SK-N-SH (cell line): ENCODE data around the gene AGBL4. TPM values are rescaled to one million over a fixed set of nuclear protein-coding genes. Genes with fewer than 3 reads are reported as not detected.
"Not testable (repeated sequence)": the region's sequence is repeated elsewhere in the genome, so short reads cannot be mapped to it uniquely, and the experiment has no call there.

Source experiments
- CTCF ChIA-PET: fragments of 300-600, 350-600 bp; formaldehyde crosslinking; extraction: SDS; loops from one replicate; lab custom pipeline; 2021; lab: Yijun Ruan, JAX
- POLR2A ChIA-PET: fragments of 350-600 bp; sonication (Branson Sonifier 250); formaldehyde crosslinking; extraction: SDS; loops from one replicate; lab custom pipeline; 2020; ENCODE audit warnings: antibody characterized with exemption, inconsistent platforms; lab: Yijun Ruan, JAX
- DNase-seq: peaks from one replicate; pipeline ENCODE4 v3.0.0; 2012
- H2AFZ ChIP-seq: fragments of 200-600 bp; sonication (generic); 2 replicates; pipeline ENCODE4 v1.8.1; 2016; ENCODE audit warnings: antibody characterized with exemption, mild to moderate bottlenecking, low read depth
- H3F3A ChIP-seq: fragments of 200-600 bp; sonication (generic); replicated peaks from 2 replicates; pipeline ENCODE3; 2016; ENCODE audit warnings: antibody characterized with exemption, mild to moderate bottlenecking; ENCODE audit not compliant: insufficient read depth
- H3K27ac ChIP-seq, 2 experiments: fragments of 200-500 bp in 1 of 2; fragments of 200-600 bp in 1 of 2; sonication (Bioruptor generic) in 1 of 2; sonication (generic), shearing (Covaris generic) in 1 of 2; 2 replicates each; pipeline versions ENCODE4 v1.5.1 to v1.6.1; 2014 to 2016; ENCODE audit warnings: low read depth in 2 of 2, inconsistent platforms in 1 of 2, low read length in 1 of 2, mild to moderate bottlenecking in 1 of 2, mixed read lengths in 1 of 2
- H3K27me3 ChIP-seq: fragments of 200-600 bp; sonication (generic), shearing (Covaris generic); 2 replicates; pipeline ENCODE4 v1.6.1; 2016; ENCODE audit warnings: mixed run types; ENCODE audit not compliant: insufficient read depth
- H3K36me3 ChIP-seq, 2 experiments: fragments of 200-500 bp in 1 of 2; fragments of 200-600 bp in 1 of 2; sonication (Bioruptor generic) in 1 of 2; sonication (generic) in 1 of 2; replicated peaks in 1 of 2; 2 replicates each; pipeline versions ENCODE3 to v1.5.1; 2014 to 2016; ENCODE audit warnings: low read length in 1 of 2, mild to moderate bottlenecking in 1 of 2; ENCODE audit not compliant: insufficient read depth in 2 of 2, control insufficient read depth in 1 of 2
- H3K4me1 ChIP-seq, 2 experiments: fragments of 200-500 bp in 1 of 2; fragments of 200-600 bp in 1 of 2; sonication (Bioruptor generic) in 1 of 2; sonication (generic), shearing (Covaris generic) in 1 of 2; 2 replicates each; pipeline versions ENCODE4 v1.5.1 to v1.6.1; 2014 to 2016; ENCODE audit warnings: low read depth in 1 of 2, low read length in 1 of 2, mixed run types in 1 of 2; ENCODE audit not compliant: insufficient read depth in 2 of 2, control insufficient read depth in 1 of 2
- H3K4me2 ChIP-seq: fragments of 200-600 bp; sonication (generic), shearing (Covaris generic); 2 replicates; pipeline ENCODE4 v1.6.1; 2017; ENCODE audit warnings: mixed run types
- H3K4me3 ChIP-seq, 2 experiments: fragments of 200-500 bp in 1 of 2; fragments of 200-600 bp in 1 of 2; sonication (Bioruptor generic) in 1 of 2; sonication (generic), shearing (Covaris generic) in 1 of 2; 2 replicates each; pipeline versions ENCODE4 v1.5.1 to v1.8.1; 2014 to 2016; ENCODE audit warnings: low read depth in 2 of 2, inconsistent platforms in 1 of 2, low read length in 1 of 2, mild to moderate bottlenecking in 1 of 2, mixed read lengths in 1 of 2, moderate library complexity in 1 of 2
- H3K79me2 ChIP-seq: fragments of 200-600 bp; sonication (generic); 2 replicates; pipeline ENCODE4 v1.8.1; 2017; ENCODE audit warnings: mild to moderate bottlenecking; ENCODE audit not compliant: insufficient read depth
- H3K9ac ChIP-seq: fragments of 200-600 bp; sonication (generic); 2 replicates; pipeline ENCODE4 v1.6.1; 2017; ENCODE audit warnings: mixed run types
- H3K9me2 ChIP-seq: fragments of 200-600 bp; sonication (generic); 2 replicates; pipeline ENCODE4 v1.6.1; 2017; ENCODE audit warnings: mixed run types
- H3K9me3 ChIP-seq: fragments of 200-600 bp; sonication (generic); 2 replicates; pipeline ENCODE4 v1.6.1; 2017; ENCODE audit warnings: mixed run types, mild to moderate bottlenecking, moderate library complexity
- H4K20me1 ChIP-seq: fragments of 200-600 bp; sonication (generic); 2 replicates; pipeline ENCODE4 v1.6.1; 2017; ENCODE audit warnings: mild to moderate bottlenecking, mixed run types; ENCODE audit not compliant: insufficient read depth
- EZH2phosphoT487 ChIP-seq: fragments of 200-600 bp; sonication (generic); IDR thresholded peaks from 2 replicates; pipeline ENCODE4 v1.6.1; 2017; ENCODE audit warnings: low read depth, mixed run types, mild to moderate bottlenecking, antibody characterized with exemption, moderate library complexity, borderline replicate concordance
- GATA2 ChIP-seq: sonication (generic); formaldehyde crosslinking; IDR thresholded peaks from 2 replicates; pipeline ENCODE4 v1.5.0; 2020; ENCODE audit warnings: mild to moderate bottlenecking, missing genetic modification reagents
- IRF3 ChIP-seq: fragments of 150-350 bp; IDR thresholded peaks from 2 replicates; pipeline ENCODE4 v1.6.1; 2016; ENCODE audit warnings: mild to moderate bottlenecking, low read depth, low read length
- MAX ChIP-seq: IDR thresholded peaks from 2 replicates; pipeline ENCODE4 v1.4.0; 2012; ENCODE audit warnings: low read depth
- NRF1 ChIP-seq: IDR thresholded peaks from 2 replicates; pipeline ENCODE4 v1.6.1; 2012; ENCODE audit warnings: low read depth, mild to moderate bottlenecking, low read length
- PBX3 ChIP-seq: IDR thresholded peaks from 2 replicates; pipeline ENCODE4; 2012
- RAD21 ChIP-seq: IDR thresholded peaks from 2 replicates; pipeline ENCODE4 v1.6.1; 2012; ENCODE audit warnings: mild to moderate bottlenecking, low read length
- REST ChIP-seq: IDR thresholded peaks from 2 replicates; pipeline ENCODE4 v1.6.1; 2012; ENCODE audit warnings: mild to moderate bottlenecking, low read depth, low read length, moderate library complexity
- RFX5 ChIP-seq: IDR thresholded peaks from 2 replicates; pipeline ENCODE4 v1.6.1; 2012; ENCODE audit warnings: mild to moderate bottlenecking, improper control_type of control experiment, low read length
- RXRA ChIP-seq: IDR thresholded peaks from 2 replicates; pipeline ENCODE4 v1.4.0; 2012; ENCODE audit warnings: low read depth, mild to moderate bottlenecking, borderline replicate concordance
- SMC3 ChIP-seq: IDR thresholded peaks from 2 replicates; pipeline ENCODE4 v1.6.1; 2012; ENCODE audit warnings: low read depth, low read length, improper control_type of control experiment
- TAF1 ChIP-seq: IDR thresholded peaks from 2 replicates; pipeline ENCODE4 v1.6.1; 2012; ENCODE audit warnings: low read depth, mild to moderate bottlenecking, low read length, moderate library complexity, borderline replicate concordance
- TCF12 ChIP-seq: IDR thresholded peaks from 2 replicates; pipeline ENCODE4 v1.4.0; 2012
- TEAD4 ChIP-seq: IDR thresholded peaks from 2 replicates; pipeline ENCODE4 v1.4.0; 2012; ENCODE audit warnings: mild to moderate bottlenecking, borderline replicate concordance; ENCODE audit not compliant: insufficient read depth
- ZBTB33 ChIP-seq: IDR thresholded peaks from 2 replicates; pipeline ENCODE4 v1.4.0; 2012; ENCODE audit warnings: low read depth, borderline replicate concordance
- WGBS: methylation state at CpG from one replicate; pipeline ENCODE4 v1.1.6; 2017; ENCODE audit warnings: low lambda C conversion rate; 5-methylcytosine and 5-hydroxymethylcytosine counted together
- polyA plus RNA-seq, 3 experiments: library from polyadenylated mRNA; depleted of rRNA; stranded (reverse); fragments of >200 nt; gene quantifications; 2 replicates each; pipeline ENCODE4 v1.2.3, GENCODE V29; 2012

Gene AGBL4
- polyA plus RNA-seq, 1 of the 3 experiments (the other 2 are of a cell fraction), result 0.07 TPM

- ChIA-PET POLR2A (no interaction called here), CTCF (interaction anchor here (0.7 kb wide), 1 partner anchor 16 kb away, joined by 3 read pairs; no protein-coding TSS in a partner anchor)
- no peaks in the 10 kb centered on the region for H3F3A ChIP-seq
- no peaks in the 10 kb centered on the region for H3K27me3 ChIP-seq
- WGBS, result 50% methylated on average over 1 of the region's 1 CpG
- no peak overlapping the region for H3K9ac ChIP-seq
- H3K79me2 ChIP-seq, result no peaks in the 10 kb centered on the region
- TF ChIP-seq MAX (no peak), REST (no peak), TAF1 (no peak), RFX5 (no peak), IRF3 (no peak), EZH2phosphoT487 (no peak), PBX3 (no peak), RAD21 (no peak), SMC3 (no peak), TEAD4 (no peak), RXRA (no peak), TCF12 (no peak), ZBTB33 (no peak), GATA2 (no peak), NRF1 (no peak)
- no peak overlapping the region for H3K4me2 ChIP-seq
- H2AFZ ChIP-seq, result no peak overlapping the region
- H3K4me3 ChIP-seq, result no peak overlapping the region
- no peak overlapping the region for H3K27ac ChIP-seq
- DNase-seq, result no peak
- no peaks in the 10 kb centered on the region for H3K9me3 ChIP-seq
- H3K36me3 ChIP-seq, result no peaks in the 10 kb centered on the region
- no peaks in the 10 kb centered on the region for H3K9me2 ChIP-seq
- H4K20me1 ChIP-seq, result no peaks in the 10 kb centered on the region
- H3K4me1 ChIP-seq, result no peaks in the 10 kb centered on the region; a peak in 2 of 4 replicates
Observed at GRCh38 chr1:49306507-49307070, 717.2 kb downstream of the AGBL4 start.

GRCh38 chr1:49302400-49302799 is 721.4 kb downstream of the AGBL4 start:
- H3K79me2 ChIP-seq, CTCF ChIA-PET: not testable (repeated sequence)
- 61% methylated on average over 2 of the region's 2 CpGs for WGBS

More at GRCh38 chr1:49302400-49302799, 721.4 kb downstream of the AGBL4 start:
- H2AFZ ChIP-seq, H3K36me3 ChIP-seq, H3K9me2 ChIP-seq, H3K4me3 ChIP-seq, H3F3A ChIP-seq, DNase-seq, H3K9me3 ChIP-seq, H3K4me1 ChIP-seq, H3K9ac ChIP-seq, POLR2A ChIA-PET, H3K27me3 ChIP-seq, H3K4me2 ChIP-seq, H4K20me1 ChIP-seq, H3K27ac ChIP-seq: not testable (repeated sequence)
